Right lobe of liver (tissue), 6 donors: Measurements from ENCODE around the gene INPP4A. TPM values are rescaled to one million over a fixed set of nuclear protein-coding genes. Genes with fewer than 3 reads are reported as not detected.

Experiments used
- ATAC-seq, 4 donors: fragments of 200-7000 bp; cut with Tn5 transposase; one replicate each; pipeline ENCODE4 v1.9.1; 2020; ENCODE audit warnings: mild to moderate bottlenecking in 4 of 4, moderate library complexity in 4 of 4
- DNase-seq, 3 donors: peaks; one replicate each; pipeline ENCODE4 v3.0.0-alpha.2; 2020
- H3K27ac ChIP-seq, 3 donors: fragments of 200-600 bp; one replicate each; pipeline ENCODE4 v1.8.0; 2022
- H3K27me3 ChIP-seq, 2 donors: fragments of 200-600 bp; one replicate each; pipeline ENCODE4 v1.8.0; 2022
- H3K36me3 ChIP-seq, 4 donors: fragments of 200-600 bp; sonication (generic) in 1 of 4; one replicate each; pipeline versions ENCODE4 v1.5.1 to v1.8.0; 2017 to 2022; ENCODE audit warnings: control low read depth in 1 of 4
- H3K4me1 ChIP-seq, 4 donors: fragments of 200-600 bp; sonication (generic) in 1 of 4; one replicate each; pipeline versions ENCODE4 v1.5.1 to v1.8.0; 2017 to 2022; ENCODE audit warnings: control low read depth in 1 of 4
- H3K4me3 ChIP-seq, 3 donors: fragments of 200-600 bp; one replicate each; pipeline ENCODE4 v1.8.0; 2022
- H3K9me3 ChIP-seq, 4 donors: fragments of 200-600 bp; sonication (generic) in 1 of 4; one replicate each; pipeline versions ENCODE4 v1.5.1 to v1.8.0; 2017 to 2022; ENCODE audit warnings: control low read depth in 1 of 4
- CTCF ChIP-seq, 4 donors: fragments of 200-600 bp in 3 of 4; fragments of 450-650 bp in 1 of 4; IDR thresholded peaks; one replicate each; pipeline versions ENCODE4 v1.5.1 to v1.8.0; 2016 to 2022; ENCODE audit warnings: antibody characterized with exemption in 4 of 4, mild to moderate bottlenecking in 2 of 4
- POLR2A ChIP-seq: fragments of 450-650 bp; IDR thresholded peaks from one replicate; pipeline ENCODE4 v1.6.1; 2017; ENCODE audit warnings: antibody characterized with exemption, mild to moderate bottlenecking
- WGBS: methylation state at CpG from one replicate; pipeline ENCODE4 v1.1.6; 2018; ENCODE audit warnings: low coverage, low lambda C conversion rate; ENCODE audit not compliant: insufficient coverage; ENCODE audit errors: missing lambda C conversion rate; 5-methylcytosine and 5-hydroxymethylcytosine counted together
- intact Hi-C, 2 donors: fragments of 100-400 bp; cut with DNase I; formaldehyde crosslinking; loops; one replicate each; pipeline versions ENCODE4 v1.11.2 to v1.14.1; 2022
- total RNA-seq, 6 experiments: library from RNA; depleted of rRNA in 2 of 6; stranded (reverse); fragments of >200 nt in 2 of 6; fragmentation: NEBNext Ultra II Directional in 3 of 6; extraction: Animal tissue kit (Norgen Biotek cat#: 25700) in 3 of 6; gene quantifications; one replicate each; pipeline versions ENCODE4 v1.1.0 to v1.2.4, GENCODE V29; 2016 to 2023
- donor health status: DM: no; HTN: yes; CAD: no.
- donor health status: DM: no; HTN: no; CAD: no.
- donor health status: DM: no; HTN: no; CAD: no.
- donor health status: DM: no; HTN: yes; CAD: no.
- donor health status: DM: no; HTN: yes; CAD: no.

INPP4A gene
- total RNA-seq, 6 experiments from 2014 or later, result 6.5 to 10.4 (median 8.0) TPM

GRCh38 chr2:98552499-98553179 is 108.0 kb downstream of the INPP4A start:
- DNase-seq (no peak), ATAC-seq (no peak)
- Histone ChIP-seq H3K4me1 (no peaks in the 10 kb centered on the region), H3K9me3 (no peaks in the 10 kb centered on the region), H3K27me3 (no peaks in the 10 kb centered on the region), H3K36me3 (peaks cover 0 to 24% (median 0%) of the 10 kb centered on the region in 4 donors), H3K27ac (no peak overlapping the region), H3K4me3 (no peak overlapping the region)
- intact Hi-C loops, result no loop called here
- WGBS, result 100% methylated on average over 1 of the region's 7 CpGs
- TF ChIP-seq CTCF (IDR thresholded peaks at IDR 0.05) (no peak), POLR2A (no peak)

- intact Hi-C loops, result no loop called here
- DNase-seq, result no peak
- ATAC-seq, result no peak
- H3K27me3 ChIP-seq, result no peaks in the 10 kb centered on the region
- H3K4me1 ChIP-seq, result no peaks in the 10 kb centered on the region
- H3K36me3 ChIP-seq, result peaks cover 0 to 28% (median 0%) of the 10 kb centered on the region in 4 donors
- H3K4me3 ChIP-seq, result no peak overlapping the region
- H3K27ac ChIP-seq, result no peak overlapping the region
- no peak for TF ChIP-seq POLR2A
- TF ChIP-seq CTCF (IDR thresholded peaks at IDR 0.05), result no peak
- no peaks in the 10 kb centered on the region for H3K9me3 ChIP-seq
- no CpG with 5 or more reads among the region's 10 CpGs for WGBS
These were observed 109.6 kb downstream of the INPP4A start for GRCh38 chr2:98554116-98554861.

GRCh38 chr2:98555696-98556095 is 111.0 kb downstream of the INPP4A start:
- Histone ChIP-seq H3K36me3 (peaks cover 0 to 37% (median 0%) of the 10 kb centered on the region in 4 donors), H3K4me1 (no peaks in the 10 kb centered on the region), H3K27me3 (no peaks in the 10 kb centered on the region), H3K27ac (no peak overlapping the region), H3K9me3 (no peaks in the 10 kb centered on the region), H3K4me3 (no peak overlapping the region)
- no peak for TF ChIP-seq POLR2A
- TF ChIP-seq CTCF (IDR thresholded peaks at IDR 0.05), result no peak
- WGBS, result 100% methylated on average over 1 of the region's 8 CpGs
- DNase-seq (peak in 1 of 3 donors; percentile 35), ATAC-seq (no peak)
- intact Hi-C loops, result no loop called here

- ATAC-seq (no peak), DNase-seq (no peak)
- no peaks in the 10 kb centered on the region for H3K4me1 ChIP-seq
- no peak for TF ChIP-seq CTCF (IDR thresholded peaks at IDR 0.05)
- TF ChIP-seq POLR2A, result no peak
- no peaks in the 10 kb centered on the region for H3K9me3 ChIP-seq
- peaks cover 0 to 37% (median 0%) of the 10 kb centered on the region in 4 donors for H3K36me3 ChIP-seq
- no peak overlapping the region for H3K27ac ChIP-seq
- no peaks in the 10 kb centered on the region for H3K27me3 ChIP-seq
- WGBS, result 79% methylated on average over 4 of the region's 5 CpGs
- no peak overlapping the region for H3K4me3 ChIP-seq
- intact Hi-C loops, result no loop called here
These were observed 111.8 kb downstream of the INPP4A start for GRCh38 chr2:98556344-98557033.
